Erythroblast (primary cell): Measurements from ENCODE around the gene SUZ12.
"Not testable (repeated sequence)": the region's sequence is repeated elsewhere in the genome, so short reads cannot be mapped to it uniquely, and the experiment has no call there.

Experiments used
- GATA1 ChIP-seq: IDR thresholded peaks from 2 replicates; pipeline ENCODE4 v1.6.1; 2011; ENCODE audit warnings: low read depth, mild to moderate bottlenecking, control low read depth, low read length, moderate library complexity
- POLR2A ChIP-seq: IDR thresholded peaks from 2 replicates; pipeline ENCODE4 v1.6.1; 2011; ENCODE audit warnings: mild to moderate bottlenecking, low read length

- not testable (repeated sequence) for TF ChIP-seq POLR2A, GATA1
Measured at GRCh38 chr17:32042266-32042665, 105.5 kb downstream of the SUZ12 start.
